GM18867 (cell line): ENCODE measurements around the gene USP1.

Experiments used
- ATAC-seq: cut with Tn5 transposase; IDR thresholded peaks from one replicate; pipeline ENCODE4 v1.9.1; 2021; ENCODE audit warnings: mild to moderate bottlenecking, moderate library complexity; ENCODE audit not compliant: unreplicated experiment

The USP1 gene

GRCh38 chr1:62425041-62425440, 11.8 kb upstream of the USP1 start:
- ATAC-seq: no peak

- ATAC-seq: no peak
Measured at GRCh38 chr1:62426237-62426636, 10.6 kb upstream of the USP1 start.

GRCh38 chr1:62426794-62427193, 10.1 kb upstream of the USP1 start:
- no peak for ATAC-seq

- no peak for ATAC-seq
Measured at GRCh38 chr1:62428351-62428750, 8.5 kb upstream of the USP1 start.

GRCh38 chr1:62429581-62429980, 7.3 kb upstream of the USP1 start:
- no peak for ATAC-seq

GRCh38 chr1:62433861-62434617, 2.8 kb upstream of the USP1 start:
- no peak for ATAC-seq

GRCh38 chr1:62434618-62435001, 2.2 kb upstream of the USP1 start:
- ATAC-seq: no peak

GRCh38 chr1:62435231-62436038, 1.4 kb upstream of the USP1 start:
- ATAC-seq: no peak

- ATAC-seq: peak; percentile 66
Measured at GRCh38 chr1:62436039-62436465, 797 bp upstream of the USP1 start.

GRCh38 chr1:62437273-62437940, 558 bp downstream of the USP1 start:
- peak; percentile 0 for ATAC-seq

- ATAC-seq: no peak
Measured at GRCh38 chr1:62438163-62438562, 1.3 kb downstream of the USP1 start.

GRCh38 chr1:62439652-62440371, 3.0 kb downstream of the USP1 start:
- peak; percentile 21 for ATAC-seq

GRCh38 chr1:62444701-62445100, 7.9 kb downstream of the USP1 start:
- ATAC-seq: no peak

- ATAC-seq: no peak
Measured at GRCh38 chr1:62448221-62448933, 11.5 kb downstream of the USP1 start.

- peak; percentile 63 for ATAC-seq
Measured at GRCh38 chr1:62450301-62450700, 13.5 kb downstream of the USP1 start.

GRCh38 chr1:62452951-62453350, 16.1 kb downstream of the USP1 start:
- no peak for ATAC-seq

GRCh38 chr1:62457955-62458354, 21.1 kb downstream of the USP1 start:
- ATAC-seq: no peak

GRCh38 chr1:62462370-62462769, 25.5 kb downstream of the USP1 start:
- ATAC-seq: no peak

GRCh38 chr1:62467092-62467491, 30.2 kb downstream of the USP1 start:
- no peak for ATAC-seq

- no peak for ATAC-seq
Measured at GRCh38 chr1:62476525-62477219, 39.8 kb downstream of the USP1 start.
